Posterior cingulate gyrus (tissue), 11 donors: ENCODE measurements around the gene PPP1R1A.

ENCODE experiments used
- DNase-seq, 10 donors: peaks; one replicate each; pipeline versions ENCODE4 v3.0.0 to v3.0.0-alpha.2; 2020 to 2021; ENCODE audit warnings: mixed read lengths in 3 of 10
- intact Hi-C: fragments of 100-400 bp; cut with DNase I; formaldehyde crosslinking; loops from one replicate; pipeline ENCODE4 v1.15.1; 2023

Gene PPP1R1A

DNA sequence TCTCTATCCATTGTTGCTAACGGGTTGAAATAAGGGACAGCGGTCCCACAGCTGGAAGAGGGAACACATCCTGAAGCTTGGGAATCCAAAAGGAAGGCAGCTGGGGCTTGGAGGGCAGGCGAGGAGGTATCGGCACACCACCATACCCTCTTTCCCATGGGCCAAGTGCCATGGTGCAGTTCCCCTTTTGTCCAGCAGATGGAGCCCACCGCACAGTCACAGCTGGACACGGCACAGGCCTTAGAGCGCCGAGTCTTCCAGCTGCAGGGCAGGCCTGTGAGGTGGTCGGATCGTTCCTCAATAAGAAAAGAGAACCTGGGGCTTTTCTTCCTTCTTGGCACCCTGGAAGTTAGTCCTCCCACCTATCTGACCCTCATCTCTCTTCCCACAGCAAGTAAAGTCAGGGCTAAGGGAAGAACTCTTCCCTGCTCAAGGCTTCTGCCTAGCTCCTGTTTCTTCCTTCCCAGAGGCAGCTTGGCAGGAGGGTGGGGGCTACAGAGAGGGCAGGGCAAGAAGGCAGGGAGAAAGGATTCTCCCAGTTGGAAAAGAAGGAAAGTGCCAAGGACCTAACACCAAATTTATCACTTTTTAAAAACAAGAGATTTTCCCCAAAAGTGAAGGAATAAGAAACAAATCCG, 8.6 kb downstream of the PPP1R1A start:
- peak; percentile 68 to 97 (median 90) for DNase-seq
- intact Hi-C loops: loop anchor here (1.0 kb wide), 1 partner anchor 23 kb away; no protein-coding TSS in a partner anchor

DNA sequence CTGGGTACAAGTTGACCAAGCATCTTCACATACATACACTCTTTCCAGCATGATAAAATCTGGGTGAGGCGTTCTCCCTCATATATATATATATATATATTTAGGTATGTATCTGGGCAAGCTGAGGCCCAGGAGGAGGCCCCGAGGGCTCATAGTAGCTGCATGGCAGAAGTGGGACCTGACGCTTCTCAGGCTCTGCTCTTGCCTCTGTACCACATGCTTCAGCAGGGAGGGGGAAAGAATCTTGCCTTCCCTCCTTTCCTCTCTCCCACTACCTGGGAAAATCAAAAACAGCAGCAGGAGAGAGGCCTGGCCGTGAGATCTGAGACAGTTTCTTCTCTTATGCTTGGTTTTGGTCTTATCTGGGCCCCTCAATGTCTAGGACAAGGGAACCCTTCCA, 9.2 kb downstream of the PPP1R1A start:
- intact Hi-C loops: no loop called here
- DNase-seq: no peak

DNA sequence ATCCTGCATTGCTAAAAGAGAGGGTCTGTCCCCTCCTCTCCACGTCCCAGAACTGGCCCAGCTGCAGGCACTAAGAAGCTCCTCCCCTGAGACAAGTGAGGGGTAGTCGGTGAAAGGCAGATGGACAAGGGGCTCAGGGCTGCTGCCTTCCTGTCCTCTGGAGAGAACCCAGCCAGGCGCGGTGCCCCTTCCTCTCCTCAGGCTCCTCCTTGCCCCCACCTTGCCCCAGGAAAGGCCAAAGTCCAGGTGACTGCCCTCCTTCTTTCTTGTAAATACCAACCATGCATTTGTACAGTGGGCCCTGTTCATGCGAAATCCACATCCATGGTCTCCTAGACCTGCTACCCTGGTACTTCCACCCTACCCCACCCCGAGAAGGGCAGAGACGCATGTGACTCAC, 9.7 kb downstream of the PPP1R1A start:
- intact Hi-C loops: no loop called here
- no peak for DNase-seq

DNA sequence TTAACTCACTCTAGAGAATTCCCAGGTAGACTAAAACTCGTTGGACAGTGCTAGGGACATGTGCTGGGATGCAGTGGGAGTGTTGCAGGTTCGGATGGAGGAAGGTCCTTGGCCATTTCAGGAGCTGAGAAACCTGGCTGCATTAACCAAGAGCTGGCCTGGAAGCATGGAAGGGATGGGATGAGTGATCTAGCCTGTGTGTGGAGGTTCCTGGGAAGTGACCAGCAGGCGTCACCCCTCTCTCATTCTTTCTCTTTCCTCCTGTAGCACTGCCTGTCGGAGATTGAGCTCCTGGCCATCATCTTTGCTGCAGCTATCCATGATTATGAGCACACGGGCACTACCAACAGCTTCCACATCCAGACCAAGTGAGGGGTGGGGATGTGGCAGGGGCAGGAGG, 15.6 kb downstream of the PPP1R1A start:
- no peak for DNase-seq
- intact Hi-C loops: no loop called here

DNA sequence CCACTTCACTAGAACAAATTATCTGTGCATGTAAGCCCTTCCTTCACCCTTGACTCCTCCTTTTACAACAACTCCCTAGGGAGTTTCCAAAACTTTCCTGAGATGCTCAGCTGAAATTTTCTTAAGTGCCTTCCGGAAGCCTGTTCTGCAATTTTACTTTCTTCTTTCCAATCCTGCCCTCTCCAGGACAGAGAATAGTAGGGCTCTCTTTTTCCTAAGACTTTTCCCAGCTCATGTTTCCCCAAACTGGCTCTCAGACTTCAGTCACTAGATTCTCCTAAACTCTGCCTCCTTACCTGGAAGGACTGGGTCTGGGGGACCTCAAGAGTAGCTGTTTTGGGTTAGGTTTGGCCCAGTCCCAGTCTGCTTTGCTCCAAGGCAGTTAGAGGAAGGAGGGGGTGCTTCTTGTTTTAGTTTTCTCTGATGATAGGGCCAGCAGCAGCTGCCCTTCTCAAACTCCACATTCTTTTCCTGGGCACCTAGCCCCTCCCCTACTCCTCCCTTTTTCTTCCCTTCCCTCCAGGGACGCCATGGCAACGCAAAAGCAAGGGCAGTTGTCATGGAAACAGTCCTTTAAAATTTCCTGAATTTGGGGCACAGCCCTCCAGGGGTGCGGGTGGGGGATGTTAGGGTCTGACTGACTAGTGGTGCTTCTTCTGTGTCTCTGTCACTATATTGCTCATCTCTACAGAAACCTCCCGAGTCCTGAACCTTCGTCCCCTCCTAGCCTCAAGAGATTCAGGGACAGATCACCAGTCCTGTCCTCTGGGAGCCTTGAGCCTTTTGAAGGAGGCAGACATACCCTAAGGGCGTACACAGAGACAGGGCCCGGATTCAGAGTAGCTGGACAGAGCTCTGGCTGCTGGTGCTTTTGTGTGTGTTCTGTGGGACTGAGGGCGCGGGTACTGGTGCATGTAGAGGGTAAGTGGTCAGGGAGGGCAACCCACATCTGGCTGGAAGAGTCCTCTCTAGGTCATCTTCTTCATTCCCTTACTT, 17.0 kb downstream of the PPP1R1A start:
- intact Hi-C loops: no loop called here
- DNase-seq: no peak

DNA sequence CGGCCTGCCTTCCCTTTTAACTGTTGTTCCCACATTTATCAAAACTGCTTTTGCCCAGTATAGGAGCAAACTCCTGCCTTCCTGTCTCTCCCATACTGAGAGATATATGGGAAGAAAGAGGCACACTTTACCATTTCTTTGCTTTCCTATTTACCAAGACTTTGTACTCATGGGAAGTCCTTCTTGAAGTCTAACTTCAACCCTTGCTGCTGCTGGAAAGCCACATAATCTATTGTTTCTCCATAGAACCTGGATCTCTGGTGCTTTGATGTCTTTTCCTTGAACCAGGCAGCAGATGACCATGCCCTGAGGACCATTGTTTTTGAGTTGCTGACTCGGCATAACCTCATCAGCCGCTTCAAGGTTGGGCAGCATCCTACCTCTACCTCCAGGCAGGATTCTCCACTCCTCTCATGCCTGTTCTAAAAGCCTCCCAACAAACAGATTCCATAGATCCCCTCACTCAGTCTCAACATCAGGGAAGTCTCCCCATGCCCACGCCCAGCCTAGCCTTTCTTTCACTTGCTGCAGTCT, 18.4 kb downstream of the PPP1R1A start:
- intact Hi-C loops: no loop called here
- no peak for DNase-seq

DNA sequence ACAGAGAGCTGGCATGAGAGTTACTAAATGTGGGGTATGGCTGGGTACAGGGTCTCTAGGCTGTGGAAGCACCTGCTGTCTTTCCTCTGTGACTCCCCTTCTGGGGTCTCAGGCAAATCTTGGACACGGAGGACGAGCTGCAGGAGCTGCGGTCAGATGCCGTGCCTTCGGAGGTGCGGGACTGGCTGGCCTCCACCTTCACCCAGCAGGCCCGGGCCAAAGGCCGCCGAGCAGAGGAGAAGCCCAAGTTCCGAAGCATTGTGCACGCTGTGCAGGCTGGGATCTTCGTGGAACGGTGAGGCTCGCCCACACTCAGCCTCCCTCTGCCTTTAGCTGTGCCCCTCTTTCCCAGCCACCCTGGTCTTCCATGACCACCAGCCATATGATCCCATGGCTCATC, 19.4 kb downstream of the PPP1R1A start:
- no peak for DNase-seq
- intact Hi-C loops: no loop called here

DNA sequence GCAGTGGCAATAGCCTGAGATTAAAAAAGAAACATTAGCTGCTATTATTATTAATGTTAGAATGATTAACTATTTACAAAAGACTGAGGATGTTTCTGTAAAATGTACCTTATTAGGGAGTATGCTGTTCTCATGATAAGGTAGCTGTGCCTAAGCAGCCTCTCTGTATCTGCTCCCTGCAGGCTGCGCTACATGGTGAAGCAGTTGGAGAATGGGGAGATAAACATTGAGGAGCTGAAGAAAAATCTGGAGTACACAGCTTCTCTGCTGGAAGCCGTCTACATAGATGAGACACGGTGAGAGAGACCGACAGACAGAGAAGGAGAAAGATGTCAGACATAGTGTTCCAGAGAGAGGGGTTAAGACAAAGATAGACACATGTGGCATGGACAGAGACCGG, 21.7 kb downstream of the PPP1R1A start:
- DNase-seq: no peak
- intact Hi-C loops: no loop called here

DNA sequence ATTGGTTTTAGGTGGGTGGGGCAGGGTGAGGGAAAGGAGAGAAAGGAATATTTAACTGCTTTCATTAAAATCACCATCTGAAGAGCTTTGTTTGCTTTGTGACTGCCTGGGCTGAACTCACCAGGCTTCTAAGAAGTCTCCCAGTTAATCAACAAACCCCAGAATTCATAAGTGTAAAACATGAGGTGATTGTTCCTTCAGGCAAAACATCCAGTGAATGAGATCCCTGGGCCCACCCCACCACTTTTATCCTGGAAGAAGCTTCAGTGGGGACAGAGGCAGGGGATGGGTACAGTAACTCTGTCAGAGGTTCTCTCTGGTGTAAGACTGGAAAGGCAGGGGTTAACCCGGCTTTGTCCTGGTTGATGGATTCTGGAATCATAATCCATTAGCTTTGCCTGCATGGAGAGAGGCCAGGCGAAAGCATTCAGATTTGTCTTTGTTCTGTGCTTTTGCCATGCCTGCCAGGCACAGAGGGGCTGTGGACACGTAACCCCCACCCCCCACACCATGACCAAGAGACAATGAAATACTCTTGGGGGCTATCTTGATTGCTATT, 22.4 kb downstream of the PPP1R1A start:
- intact Hi-C loops: no loop called here
- DNase-seq: no peak

DNA sequence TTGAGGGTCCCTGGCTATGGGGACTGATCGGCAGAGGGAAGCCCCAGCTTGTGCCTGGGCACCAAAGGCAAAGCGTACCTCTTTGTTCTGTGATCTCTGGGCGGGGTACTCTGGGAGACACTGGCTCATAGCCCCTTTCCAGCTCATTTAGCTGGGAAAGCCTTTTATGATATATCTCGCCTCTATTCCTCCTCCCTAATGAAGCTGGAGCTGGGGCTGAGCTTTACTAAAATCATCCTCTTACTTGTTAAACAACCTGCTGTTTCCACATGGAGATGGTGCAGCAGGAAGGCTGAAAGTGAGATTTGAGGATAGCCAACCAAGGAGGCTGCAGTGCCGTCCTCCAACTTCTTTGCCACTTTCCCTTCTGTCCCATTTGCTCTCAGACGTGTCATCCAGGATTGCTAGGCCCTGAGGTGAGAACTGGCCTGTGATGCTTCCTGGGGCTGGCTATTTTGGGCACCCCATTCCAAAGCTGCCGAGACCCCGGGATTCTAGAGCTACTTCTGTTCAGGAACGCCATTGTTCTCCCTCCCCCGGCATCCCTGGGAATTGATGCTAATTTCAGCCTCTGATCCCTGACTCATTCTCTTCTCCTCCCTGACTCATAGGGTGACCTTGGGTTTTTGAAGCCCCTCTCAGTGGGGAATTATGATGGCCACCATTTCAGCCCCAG, 23.0 kb downstream of the PPP1R1A start:
- no peak for DNase-seq
- intact Hi-C loops: no loop called here

DNA sequence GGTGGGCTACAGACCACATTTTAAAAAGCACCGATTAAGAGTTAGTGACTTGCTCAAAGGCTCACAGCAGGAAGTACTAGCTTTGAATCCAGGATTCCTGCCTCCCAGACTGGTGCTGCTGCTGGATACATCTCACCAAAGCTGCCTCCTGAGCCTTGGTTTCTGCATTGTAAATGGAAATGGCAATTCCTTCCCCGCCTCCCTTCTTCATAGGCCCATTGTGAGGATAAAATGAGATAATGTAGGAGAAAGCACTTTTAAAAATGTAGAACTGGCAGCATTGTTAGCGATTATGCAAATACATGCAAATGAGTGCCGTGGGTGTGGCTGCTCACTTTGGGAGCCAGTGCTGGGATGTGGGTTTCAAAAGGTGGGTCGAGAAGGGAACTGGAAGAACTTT, 23.7 kb downstream of the PPP1R1A start:
- intact Hi-C loops: no loop called here
- DNase-seq: no peak

DNA sequence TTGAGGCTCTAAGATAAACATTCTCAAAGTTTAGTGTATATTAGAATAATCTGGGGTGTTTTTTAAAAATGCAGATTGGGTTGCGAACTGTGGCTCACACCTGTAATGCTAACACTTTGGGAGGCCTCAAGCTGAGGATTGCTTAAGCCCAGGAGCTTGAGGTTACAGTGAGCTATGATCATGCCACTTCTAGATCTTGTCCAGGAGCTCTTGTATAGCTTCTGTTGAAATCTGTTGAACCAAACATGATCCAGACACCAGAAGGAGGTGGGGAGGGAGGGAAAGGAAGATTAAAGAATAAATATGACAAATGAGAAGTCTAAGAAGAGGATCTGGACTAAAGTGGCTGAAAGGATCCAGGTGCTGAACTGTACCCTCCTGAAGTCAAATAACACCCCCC, 24.7 kb downstream of the PPP1R1A start:
- DNase-seq: no peak
- intact Hi-C loops: no loop called here

DNA sequence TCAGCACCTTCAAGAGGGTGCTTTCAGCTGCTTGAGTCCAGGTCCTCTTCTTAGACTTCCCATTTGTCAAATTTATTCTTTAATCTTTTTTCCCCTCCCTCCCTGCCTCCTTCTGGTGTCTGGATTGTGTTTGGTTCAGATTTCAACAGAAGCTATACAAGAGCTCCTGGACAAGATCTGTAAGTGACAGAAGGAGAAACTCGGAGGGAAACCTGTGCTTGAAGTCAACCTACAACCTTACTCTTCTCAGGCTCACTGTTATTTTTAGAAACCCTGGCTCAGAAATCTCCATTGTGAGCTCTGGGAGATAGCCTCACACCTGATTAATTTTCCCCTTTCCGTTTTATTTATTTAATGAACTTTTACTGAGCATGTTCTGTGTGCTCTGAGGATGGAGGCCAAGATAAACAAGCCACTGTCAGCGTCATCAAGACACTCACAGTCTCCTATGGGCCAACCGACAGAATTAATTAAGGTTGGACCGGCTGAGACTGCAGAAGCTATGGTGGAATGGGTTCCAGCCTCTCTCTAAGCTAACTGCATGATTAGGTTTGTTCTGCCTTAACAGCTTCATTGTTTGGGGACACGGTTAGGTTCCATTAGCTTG, 25.6 kb downstream of the PPP1R1A start:
- intact Hi-C loops: no loop called here
- no peak for DNase-seq

DNA sequence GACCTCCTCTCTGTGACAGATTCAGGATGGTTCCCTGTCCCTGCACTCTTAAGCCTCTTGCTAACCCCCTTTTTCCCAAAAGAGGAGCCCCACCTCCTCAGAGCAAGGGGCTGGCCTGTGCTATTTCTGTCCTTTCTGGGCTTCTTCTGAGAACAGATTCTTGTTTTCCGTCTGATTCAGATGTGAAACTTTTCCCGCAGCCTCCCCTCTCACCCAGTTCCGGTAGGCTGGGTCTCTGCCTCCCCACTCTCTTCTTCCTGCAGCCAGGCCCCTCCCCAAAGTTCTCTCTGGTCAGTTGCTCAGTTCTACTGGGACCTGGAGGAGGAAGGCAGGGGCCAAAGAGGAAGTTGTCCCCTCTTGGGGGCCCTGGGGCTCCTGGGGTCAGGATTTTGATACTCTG, 27.3 kb downstream of the PPP1R1A start:
- DNase-seq: peak in 1 of 10 donors; percentile 15
- intact Hi-C loops: no loop called here

DNA sequence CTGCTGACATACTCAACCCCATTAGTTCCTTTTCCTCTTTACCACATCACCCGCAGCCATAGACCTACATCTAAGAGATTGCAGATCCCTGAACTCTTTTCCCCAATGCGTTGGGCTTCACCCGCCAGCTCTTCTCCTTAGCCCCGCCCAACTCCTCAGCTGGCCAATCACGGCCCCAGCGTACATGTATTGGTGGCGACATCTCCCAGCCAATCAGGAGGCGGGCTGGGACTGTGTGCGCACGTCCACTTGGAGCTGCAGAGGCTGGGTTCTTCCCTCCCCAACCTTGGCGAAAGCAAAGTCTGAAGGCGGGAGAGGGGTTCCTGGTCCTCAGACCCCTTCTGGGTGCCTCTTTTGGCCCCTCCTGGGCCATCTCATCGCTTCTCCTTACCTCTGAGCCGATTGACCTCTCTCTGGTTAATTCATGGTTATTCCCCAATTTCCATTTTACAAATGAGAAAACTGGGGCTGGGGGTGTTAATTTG, 28.0 kb downstream of the PPP1R1A start:
- peak; percentile 84 to 99 (median 93) for DNase-seq
- intact Hi-C loops: no loop called here

DNA sequence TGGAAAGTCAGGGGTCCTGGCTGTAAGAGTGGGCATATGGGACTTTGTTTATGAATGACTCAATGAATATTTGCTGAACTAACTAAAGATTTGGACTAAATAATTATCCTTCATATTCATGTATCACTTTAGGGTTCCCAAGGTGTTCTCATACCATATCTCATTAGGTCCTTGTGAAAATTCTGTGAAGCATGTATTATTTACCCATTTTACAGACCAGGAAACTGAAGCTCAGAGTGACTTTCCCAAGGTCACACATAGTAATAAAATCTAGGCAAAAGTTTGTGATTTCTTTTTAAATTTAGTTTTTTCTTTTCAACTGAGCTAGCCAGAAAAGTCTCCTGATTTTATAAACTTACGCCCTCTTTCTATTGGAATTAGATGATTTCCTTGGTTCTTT, 29.7 kb downstream of the PPP1R1A start:
- no peak for DNase-seq
- intact Hi-C loops: no loop called here

DNA sequence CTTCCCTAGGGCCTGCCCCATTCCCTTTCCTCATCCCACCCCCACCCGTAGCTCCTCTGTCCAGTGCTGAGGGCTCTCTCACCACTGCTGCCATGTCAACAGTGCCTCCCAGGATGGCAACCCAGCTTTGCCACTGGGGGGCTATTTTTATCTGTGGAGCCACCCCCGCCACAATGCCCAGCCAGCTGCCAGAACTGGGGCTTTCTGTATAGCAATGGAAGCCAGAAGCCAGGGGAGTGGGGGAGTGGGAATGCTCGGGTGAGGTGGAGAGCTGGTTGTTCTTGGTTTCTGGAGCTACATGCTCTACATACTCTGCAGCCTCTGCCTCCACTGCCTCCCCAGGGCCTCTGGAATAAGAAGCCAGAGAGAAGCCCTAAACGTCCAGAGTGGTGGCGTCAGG, 30.1 kb downstream of the PPP1R1A start:
- peak in 8 of 10 donors; percentile 35 to 93 (median 60) for DNase-seq

DNA sequence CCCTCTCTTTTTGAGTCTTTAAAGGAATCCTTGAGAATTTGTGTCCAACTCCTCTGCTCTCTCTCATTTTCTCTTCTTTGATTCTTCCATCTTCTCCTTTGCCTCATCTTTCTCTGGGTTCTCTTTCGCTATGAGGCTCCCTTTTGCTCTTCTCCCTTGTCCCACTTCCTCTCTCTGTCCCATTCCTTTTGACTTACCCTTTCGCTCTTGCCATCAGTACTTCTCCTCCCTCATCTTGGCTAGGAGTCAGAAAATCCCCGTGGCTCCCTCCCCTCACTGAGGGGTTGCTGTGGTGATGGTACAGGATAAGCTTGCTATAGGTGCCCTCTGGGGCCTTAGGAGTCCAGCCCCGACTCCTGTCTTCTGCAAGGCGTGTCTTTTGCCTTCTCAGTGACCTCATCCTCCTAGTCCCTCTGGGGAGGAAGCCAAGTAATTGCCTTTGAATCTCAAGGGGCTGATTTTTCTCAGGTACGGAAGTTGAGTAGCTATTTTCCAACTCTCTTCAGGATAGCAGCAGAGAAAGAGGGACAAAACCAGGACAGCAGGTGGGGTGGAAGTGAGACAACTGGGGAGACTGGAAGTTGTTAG, 32.7 kb downstream of the PPP1R1A start:
- no peak for DNase-seq

More for the DNA sequence above, 30.1 kb downstream of the PPP1R1A start:
- intact Hi-C loops: no loop called here

DNA sequence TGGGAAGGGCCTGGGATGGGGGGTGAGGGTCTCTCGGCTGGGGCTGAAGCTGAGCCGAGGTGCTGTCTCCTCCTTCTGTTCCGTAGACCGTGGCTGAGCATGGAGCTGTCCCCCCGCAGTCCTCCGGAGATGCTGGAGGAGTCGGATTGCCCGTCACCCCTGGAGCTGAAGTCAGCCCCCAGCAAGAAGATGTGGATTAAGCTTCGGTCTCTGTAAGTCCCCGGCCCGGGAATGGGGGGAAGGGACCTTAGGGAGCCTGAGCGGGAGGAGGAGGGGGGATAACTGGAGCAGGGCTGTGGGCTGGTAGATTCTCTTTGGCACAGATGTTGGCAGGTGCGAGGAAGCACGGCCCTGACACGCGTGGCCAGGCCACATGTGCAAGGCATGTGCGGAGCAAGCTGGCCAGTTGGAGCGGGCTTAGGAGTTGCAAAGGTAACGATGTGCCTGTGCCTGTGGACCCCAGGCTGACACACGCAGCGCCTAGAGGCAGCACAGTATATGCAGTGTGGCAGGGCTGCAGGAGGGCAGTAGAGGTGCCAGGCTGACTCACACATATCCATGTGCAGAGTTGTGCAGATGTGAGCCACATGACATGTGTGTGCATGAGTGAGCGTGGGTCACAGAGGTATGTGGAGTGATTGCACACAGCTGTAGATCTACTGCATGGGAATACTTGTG, 38.5 kb downstream of the PPP1R1A start:
- intact Hi-C loops: no loop called here
- peak in 7 of 10 donors; percentile 10 to 85 (median 33) for DNase-seq

More for the DNA sequence above, 32.7 kb downstream of the PPP1R1A start:
- intact Hi-C loops: no loop called here
